SJCRH30 (cell line): ENCODE results near the gene IREB2. TPM values are rescaled to one million over a fixed set of nuclear protein-coding genes. Genes with fewer than 3 reads are reported as not detected.

Experiments
- DNase-seq, 2 experiments: peaks; one replicate each; pipeline ENCODE4 v3.0.0-alpha.2; 2015 to 2020
- H3K27ac ChIP-seq: fragments of 250-450 bp; sonication (Bioruptor Pico); 2 replicates; pipeline ENCODE4 v1.5.1; 2020; ENCODE audit warnings: mild to moderate bottlenecking, moderate library complexity
- H3K27me3 ChIP-seq: fragments of 250-450 bp; sonication (Bioruptor Pico); 2 replicates; pipeline ENCODE4 v1.5.1; 2020; ENCODE audit warnings: mild to moderate bottlenecking, moderate library complexity
- H3K36me3 ChIP-seq: fragments of 250-450 bp; sonication (Bioruptor Pico); 2 replicates; pipeline ENCODE4 v1.5.1; 2020; ENCODE audit warnings: mild to moderate bottlenecking, moderate library complexity
- H3K4me1 ChIP-seq: fragments of 250-450 bp; sonication (Bioruptor Pico); 2 replicates; pipeline ENCODE4 v1.5.1; 2020; ENCODE audit warnings: mild to moderate bottlenecking, moderate library complexity
- H3K4me3 ChIP-seq: fragments of 250-450 bp; sonication (Bioruptor Pico); 2 replicates; pipeline ENCODE4 v1.5.1; 2020; ENCODE audit warnings: mild to moderate bottlenecking, moderate library complexity
- H3K9me3 ChIP-seq: fragments of 250-450 bp; sonication (Bioruptor Pico); replicated peaks from 2 replicates; pipeline ENCODE4 v1.5.1; 2020; ENCODE audit warnings: mild to moderate bottlenecking, moderate library complexity
- total RNA-seq: library from RNA; depleted of rRNA; stranded (reverse); fragments of >200 nt; shearing (Covaris generic); gene quantifications from 2 replicates; pipeline ENCODE4 v1.2.3, GENCODE V29; 2014

IREB2 gene
- total RNA-seq, 1 experiment from 2014 or later: 44.8 TPM

DNA sequence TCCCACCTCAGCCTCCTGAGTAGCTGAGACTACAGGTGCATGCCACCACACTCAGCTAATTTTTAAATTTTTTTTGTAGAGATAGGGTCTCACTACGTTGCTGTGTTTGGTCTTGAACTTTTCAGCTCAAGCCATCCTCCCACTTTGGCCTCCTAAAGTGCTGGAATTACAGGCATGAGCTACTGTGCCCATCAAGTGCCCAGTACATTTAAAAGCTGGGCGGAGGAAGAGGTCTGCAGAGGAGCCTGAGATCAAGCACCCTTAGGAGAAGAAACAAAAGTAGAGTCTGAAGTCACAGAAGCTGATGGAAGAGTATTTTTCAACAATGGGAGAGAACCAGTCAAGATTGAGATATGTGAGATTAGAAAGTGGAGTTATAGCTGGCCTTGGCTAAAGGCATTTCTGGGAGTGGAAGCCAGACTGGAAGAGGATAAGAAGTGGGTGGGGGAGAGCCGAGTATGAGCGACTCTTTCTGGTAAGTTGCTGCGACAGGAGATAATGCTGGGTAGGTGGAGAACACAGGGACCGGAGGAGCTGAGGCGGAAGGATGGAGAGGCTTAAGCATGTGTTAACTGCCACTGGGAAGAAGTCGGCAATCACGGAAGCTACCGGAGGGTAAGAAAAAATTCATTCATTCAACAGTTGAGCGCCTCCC is 782 bp upstream of the IREB2 start:
- DNase-seq: peak in 1 of 2 experiments; percentile 33
- H3K4me1 ChIP-seq: peaks cover 11% of the 10 kb centered on the region
- peak overlapping the region; percentile 95 for H3K27ac ChIP-seq
- no peaks in the 10 kb centered on the region for H3K27me3 ChIP-seq
- peaks cover 22% of the 10 kb centered on the region for H3K36me3 ChIP-seq
- H3K9me3 ChIP-seq: no peaks in the 10 kb centered on the region
- H3K4me3 ChIP-seq: peak overlapping the region; percentile 95

DNA sequence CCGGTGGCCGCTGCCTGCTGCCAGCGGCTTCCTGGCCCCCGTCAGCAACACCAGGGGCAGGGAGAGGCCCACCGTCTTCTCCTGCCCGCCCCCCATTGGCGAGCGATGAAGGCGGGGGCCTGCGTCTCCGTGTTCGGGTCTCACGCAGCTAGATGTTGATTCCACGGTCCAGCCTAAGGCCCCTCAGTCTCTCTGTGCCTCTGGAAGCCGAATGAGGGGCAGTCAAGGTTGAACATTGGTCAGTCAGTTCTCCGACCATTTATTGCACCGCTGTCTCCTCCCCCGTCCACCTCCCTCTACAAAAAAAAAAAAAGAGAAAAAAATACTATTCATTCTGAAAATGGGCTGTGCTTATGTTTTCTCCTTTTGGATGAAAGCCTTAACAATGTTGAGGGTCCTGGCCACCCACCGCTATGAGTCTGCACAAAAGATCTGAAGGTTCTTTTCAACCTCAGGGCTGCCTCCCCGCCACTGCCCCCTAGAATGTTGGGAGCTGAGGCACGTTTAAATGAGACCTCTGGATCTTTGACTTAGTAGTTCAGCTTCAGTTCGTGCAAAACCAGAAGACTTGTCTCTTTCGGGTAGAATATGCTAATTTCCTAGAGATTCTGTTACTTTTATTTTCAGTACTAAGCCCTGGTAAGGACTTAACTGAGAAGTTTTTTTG is 736 bp downstream of the IREB2 start:
- H3K4me3 ChIP-seq: peak overlapping the region; percentile 95
- peaks cover 29% of the 10 kb centered on the region for H3K36me3 ChIP-seq
- peak; percentile 48 to 59 for DNase-seq

DNA sequence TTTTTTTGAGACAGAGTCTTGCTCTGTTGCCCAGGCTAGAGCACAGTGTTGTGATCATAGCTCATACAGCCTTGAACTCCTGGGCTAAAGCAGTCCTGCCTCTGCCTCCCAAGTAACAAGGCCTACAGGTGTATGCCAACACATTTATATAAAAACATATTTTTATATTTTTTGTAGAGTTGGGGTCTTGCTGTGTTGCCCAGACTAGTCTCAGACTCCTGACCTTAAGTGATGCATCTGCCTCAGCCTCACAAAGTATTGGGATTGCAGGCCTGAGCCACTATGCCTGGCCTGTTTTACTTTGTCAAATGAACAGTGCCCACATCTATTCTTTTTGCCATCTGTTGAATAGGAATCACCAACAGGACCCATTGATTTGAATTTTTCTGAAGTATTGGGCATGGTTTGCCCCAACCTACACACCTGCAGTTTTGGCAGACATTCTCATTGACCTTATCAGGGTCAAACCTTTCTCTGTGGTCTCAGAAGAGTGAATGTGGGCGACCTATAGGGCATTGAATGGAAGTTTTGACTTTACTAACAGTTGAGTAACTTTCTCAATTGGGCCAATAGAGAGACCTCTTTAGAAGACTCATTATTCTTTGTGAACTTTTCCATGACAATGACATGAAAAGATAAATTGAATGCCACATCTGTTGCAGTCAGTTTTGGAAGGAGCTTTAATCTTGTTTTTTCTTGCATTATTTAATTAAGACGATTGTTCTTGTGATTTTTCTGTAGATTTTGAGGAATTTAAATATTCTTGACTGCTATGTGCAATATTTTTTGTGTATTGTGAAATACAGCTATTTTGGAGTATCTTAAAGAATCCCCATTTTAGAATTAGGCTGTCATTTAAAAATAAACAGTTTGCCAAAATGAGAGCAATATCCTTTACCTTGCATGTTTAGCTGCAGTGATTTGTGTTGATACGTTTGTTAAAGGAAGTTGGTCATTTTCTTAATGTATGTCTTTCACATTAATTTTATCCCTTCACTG is 2.7 kb downstream of the IREB2 start:
- peaks cover 43% of the 10 kb centered on the region for H3K36me3 ChIP-seq

More for the DNA sequence above, 736 bp downstream of the IREB2 start:
- no peaks in the 10 kb centered on the region for H3K27me3 ChIP-seq
- peak overlapping the region; percentile 95 for H3K27ac ChIP-seq
- H3K4me1 ChIP-seq: peaks cover 11% of the 10 kb centered on the region
- no peaks in the 10 kb centered on the region for H3K9me3 ChIP-seq

DNA sequence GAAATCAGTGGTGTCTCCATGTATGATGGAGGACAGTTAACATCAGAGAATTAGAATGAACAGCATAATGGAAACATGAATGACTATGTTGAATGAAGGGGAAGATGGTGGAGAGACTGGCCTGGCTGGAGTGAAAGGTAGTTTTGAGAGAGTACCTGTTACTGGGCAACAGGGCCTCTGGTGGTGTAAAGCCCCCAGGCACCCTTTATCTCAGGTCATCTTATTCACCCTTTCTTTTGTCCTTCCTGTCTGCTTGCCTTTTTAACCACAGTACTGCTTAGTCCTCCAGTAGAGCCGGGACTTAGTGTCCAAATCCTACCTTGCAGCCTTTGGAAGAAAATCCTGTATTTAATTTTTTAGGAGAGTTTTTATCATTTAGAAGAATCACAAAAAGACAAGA is 6.2 kb downstream of the IREB2 start:
- Histone ChIP-seq H3K9me3 (no peaks in the 10 kb centered on the region), H3K27me3 (no peaks in the 10 kb centered on the region), H3K4me1 (peaks cover 19% of the 10 kb centered on the region), H3K27ac (no peak overlapping the region), H3K36me3 (peaks cover 65% of the 10 kb centered on the region), H3K4me3 (no peak overlapping the region)
- no peak for DNase-seq

More for the DNA sequence above, 2.7 kb downstream of the IREB2 start:
- Histone ChIP-seq H3K9me3 (no peaks in the 10 kb centered on the region), H3K27ac (no peak overlapping the region), H3K4me1 (peaks cover 11% of the 10 kb centered on the region), H3K27me3 (no peaks in the 10 kb centered on the region), H3K4me3 (no peak overlapping the region)
- no peak for DNase-seq

DNA sequence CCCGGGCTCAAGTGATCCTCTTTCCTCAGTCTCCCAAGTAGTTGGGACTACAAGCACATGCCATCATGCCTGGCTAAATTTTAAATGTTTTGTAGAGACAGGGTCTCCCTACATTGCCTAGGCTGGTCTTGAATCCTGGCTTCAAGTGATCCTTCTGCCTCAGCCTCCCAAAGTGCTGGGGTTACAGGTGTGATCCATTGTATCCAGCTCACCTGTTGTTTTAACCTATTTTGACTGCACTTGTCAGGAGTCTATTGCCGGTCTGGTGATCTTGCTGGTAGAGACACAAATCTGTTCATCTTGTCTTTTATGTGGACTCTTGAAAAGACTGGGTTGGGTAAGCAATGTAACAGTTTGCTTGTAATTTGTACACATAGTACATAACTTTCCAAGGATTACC is 7.9 kb downstream of the IREB2 start:
- Histone ChIP-seq H3K4me3 (no peak overlapping the region), H3K9me3 (no peaks in the 10 kb centered on the region), H3K27me3 (no peaks in the 10 kb centered on the region), H3K4me1 (peaks cover 13% of the 10 kb centered on the region), H3K36me3 (peaks cover 60% of the 10 kb centered on the region), H3K27ac (no peak overlapping the region)
- DNase-seq: no peak

DNA sequence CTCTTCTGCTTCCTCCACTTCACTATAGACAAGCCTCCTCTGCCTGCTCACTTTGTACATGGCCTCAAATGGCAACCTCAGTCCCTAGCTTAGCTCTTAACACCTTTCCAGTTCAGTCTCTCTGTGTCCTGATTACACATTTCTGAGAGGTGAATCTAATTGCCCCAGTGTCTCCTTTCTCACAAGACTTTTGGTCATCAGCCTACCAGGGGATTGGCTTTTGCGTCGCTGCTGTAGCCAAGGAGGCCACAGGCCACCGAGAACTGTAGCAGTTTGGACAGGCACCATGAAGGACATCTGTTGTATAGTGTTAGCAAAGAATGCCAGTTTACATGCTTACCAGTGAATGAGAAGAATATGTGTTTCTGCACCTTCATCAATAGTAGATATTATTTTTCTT is 8.5 kb downstream of the IREB2 start:
- no peaks in the 10 kb centered on the region for H3K9me3 ChIP-seq
- no peak overlapping the region for H3K27ac ChIP-seq
- H3K4me1 ChIP-seq: peaks cover 10% of the 10 kb centered on the region
- no peaks in the 10 kb centered on the region for H3K27me3 ChIP-seq
- H3K36me3 ChIP-seq: peaks cover 54% of the 10 kb centered on the region
- no peak overlapping the region for H3K4me3 ChIP-seq
- no peak for DNase-seq

DNA sequence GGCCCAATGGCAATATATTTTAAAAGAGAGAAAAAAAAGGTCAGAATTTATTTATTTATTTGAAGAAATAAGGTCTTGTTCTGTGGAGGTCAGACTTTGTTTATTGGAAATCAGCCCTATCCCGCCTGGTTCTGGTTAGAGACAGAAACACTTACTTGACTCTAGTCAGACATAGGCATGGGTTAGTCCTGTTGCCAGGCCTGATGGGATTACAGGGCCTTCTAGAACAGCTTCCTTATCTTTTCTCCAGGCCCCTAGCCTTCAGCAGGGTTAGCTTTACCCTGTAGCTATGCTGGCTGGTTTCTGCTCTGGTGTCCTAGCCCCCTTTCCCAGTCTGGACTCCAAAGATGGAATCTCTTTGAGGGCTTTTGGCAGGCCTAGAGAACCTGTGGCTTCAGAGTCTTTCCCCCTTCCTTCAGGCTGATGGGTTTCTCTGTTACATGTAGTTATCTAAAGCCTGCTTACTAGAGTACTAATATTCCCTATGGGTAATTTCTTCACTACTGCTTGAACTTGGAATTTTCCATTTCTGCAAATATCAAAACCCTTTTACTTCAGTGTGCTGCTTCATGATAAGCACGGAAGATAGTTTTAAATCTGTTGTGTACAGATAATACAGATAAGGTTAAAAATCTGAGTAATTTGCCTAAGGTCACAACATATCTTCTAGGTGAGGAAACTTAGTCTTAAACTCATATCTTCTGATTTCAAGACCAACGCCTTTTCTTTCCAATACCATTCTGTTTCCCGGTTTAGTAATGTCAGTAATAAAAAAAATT is 10.6 kb downstream of the IREB2 start:
- H3K4me1 ChIP-seq: peaks cover 18% of the 10 kb centered on the region
- H3K9me3 ChIP-seq: no peaks in the 10 kb centered on the region
- no peaks in the 10 kb centered on the region for H3K27me3 ChIP-seq
- peaks cover 42% of the 10 kb centered on the region for H3K36me3 ChIP-seq
- DNase-seq: no peak
- no peak overlapping the region for H3K4me3 ChIP-seq
- H3K27ac ChIP-seq: peak overlapping the region; percentile 5; the same call in 1 of the 2 replicates

DNA sequence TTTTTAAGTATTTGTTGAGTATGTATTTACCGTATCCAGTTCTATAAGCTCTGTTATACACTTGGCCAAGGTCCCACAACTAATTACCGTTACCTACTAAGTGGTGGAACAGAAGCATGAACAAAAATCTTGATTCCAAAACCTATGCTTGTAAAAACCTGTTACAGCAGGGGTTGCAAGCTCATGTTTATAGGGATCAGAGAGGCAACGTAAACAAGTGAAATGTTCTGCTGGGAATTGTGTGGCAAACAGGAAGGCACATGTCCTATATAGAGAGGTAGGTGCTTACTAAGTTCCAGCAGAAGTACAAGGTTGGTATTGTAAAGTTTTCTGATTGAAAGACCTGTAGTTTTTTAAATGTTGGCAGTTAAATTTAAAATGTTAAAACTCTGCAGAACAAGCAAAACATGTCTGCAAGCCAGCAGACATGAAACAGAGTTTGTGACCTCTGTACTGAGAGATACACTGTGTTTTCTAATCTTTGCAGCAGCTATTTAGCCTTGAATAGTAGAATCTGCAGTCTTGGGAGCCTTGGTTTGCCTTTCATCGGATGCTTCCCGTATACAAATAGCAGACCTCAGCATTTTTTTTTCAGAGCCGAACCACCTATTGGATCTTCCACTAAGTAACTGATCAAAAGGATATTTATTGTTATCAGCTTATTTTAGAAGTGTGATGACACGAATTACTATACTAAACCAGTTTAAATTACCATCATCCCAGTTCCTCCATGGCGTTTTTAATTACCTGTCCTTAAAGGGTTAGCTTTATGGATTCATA is 11.4 kb downstream of the IREB2 start:
- no peaks in the 10 kb centered on the region for H3K9me3 ChIP-seq

DNA sequence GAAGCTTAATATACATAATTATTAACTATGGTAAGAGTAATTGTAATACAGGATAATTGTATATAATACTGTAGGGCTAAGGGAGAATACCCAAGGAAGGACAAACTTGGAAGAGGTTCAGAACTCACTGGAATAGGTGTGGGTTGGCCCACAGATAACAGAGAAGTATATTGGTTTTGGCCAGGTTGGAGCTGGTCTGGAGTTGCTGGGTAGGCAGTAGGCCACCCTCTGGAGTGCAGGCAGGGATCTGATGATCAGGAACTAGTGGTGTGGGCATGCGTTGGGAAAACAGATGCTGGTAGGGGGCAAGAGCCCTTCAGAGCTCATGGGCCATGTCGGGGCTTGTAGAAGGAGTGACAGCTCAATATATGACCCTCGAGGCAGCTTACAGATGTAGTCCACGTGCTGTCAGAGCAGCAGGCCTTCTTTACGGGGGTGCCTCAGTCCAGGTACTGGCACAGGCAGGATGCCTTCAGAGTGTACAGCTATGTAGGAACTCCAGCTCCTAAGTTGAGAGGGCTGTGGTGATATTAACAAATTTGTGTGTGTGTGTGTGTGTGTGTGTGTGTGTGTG is 12.4 kb downstream of the IREB2 start:
- H3K4me3 ChIP-seq: no peak overlapping the region
- no peaks in the 10 kb centered on the region for H3K9me3 ChIP-seq
- H3K27me3 ChIP-seq: no peaks in the 10 kb centered on the region
- H3K27ac ChIP-seq: no peak overlapping the region
- peaks cover 30% of the 10 kb centered on the region for H3K36me3 ChIP-seq
- no peak for DNase-seq
- H3K4me1 ChIP-seq: peaks cover 35% of the 10 kb centered on the region

More for the DNA sequence above, 11.4 kb downstream of the IREB2 start:
- H3K27ac ChIP-seq: peak overlapping the region; percentile 5; the same call in 1 of the 2 replicates
- DNase-seq: peak in 1 of 2 experiments; percentile 22
- H3K36me3 ChIP-seq: peaks cover 37% of the 10 kb centered on the region
- peaks cover 26% of the 10 kb centered on the region for H3K4me1 ChIP-seq
- no peaks in the 10 kb centered on the region for H3K27me3 ChIP-seq
- H3K4me3 ChIP-seq: no peak overlapping the region

DNA sequence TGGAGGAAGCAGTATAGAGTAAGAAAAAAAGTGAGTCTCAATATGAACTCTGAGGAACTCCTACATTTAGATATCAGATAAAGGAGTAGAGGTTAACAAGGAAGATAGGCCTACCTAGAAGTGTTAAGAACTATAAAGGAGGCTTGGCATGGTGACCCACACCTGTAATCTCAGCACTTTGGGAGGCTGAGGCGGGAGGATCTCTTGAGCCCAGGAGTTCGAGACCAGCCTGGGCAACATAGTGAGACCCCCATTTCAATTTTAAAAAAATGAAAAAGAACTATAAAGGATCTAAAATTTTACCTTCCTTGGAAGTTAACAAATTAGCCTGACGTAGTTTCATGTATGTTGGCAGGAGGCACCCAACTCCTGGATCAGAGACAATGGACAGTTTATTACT is 14.5 kb downstream of the IREB2 start:
- Histone ChIP-seq H3K4me3 (no peak overlapping the region), H3K36me3 (peaks cover 14% of the 10 kb centered on the region), H3K27ac (no peak overlapping the region), H3K27me3 (no peaks in the 10 kb centered on the region), H3K4me1 (peaks cover 47% of the 10 kb centered on the region), H3K9me3 (no peaks in the 10 kb centered on the region)
- DNase-seq: no peak

DNA sequence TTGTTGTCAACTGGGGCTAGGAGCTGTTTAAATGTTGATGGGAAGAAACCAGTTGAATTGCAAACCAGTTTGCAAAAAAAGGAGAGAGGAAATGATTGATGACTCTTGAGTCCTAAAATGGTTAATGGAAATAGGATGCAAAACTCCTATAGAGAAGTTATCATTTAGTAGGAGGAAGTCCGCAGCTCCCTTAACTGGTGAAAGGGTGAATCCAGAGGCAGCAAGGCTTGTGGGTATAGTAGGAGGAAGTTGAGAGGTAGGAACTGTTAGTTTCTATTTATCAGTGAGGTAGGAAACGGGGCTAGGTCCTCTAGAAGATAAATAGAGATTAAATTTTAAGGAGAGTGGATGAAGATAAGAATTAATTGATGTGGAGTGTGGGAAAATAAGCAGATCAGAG is 15.4 kb downstream of the IREB2 start:
- no peaks in the 10 kb centered on the region for H3K27me3 ChIP-seq
- H3K4me3 ChIP-seq: no peak overlapping the region
- peaks cover 11% of the 10 kb centered on the region for H3K36me3 ChIP-seq
- no peaks in the 10 kb centered on the region for H3K9me3 ChIP-seq
- DNase-seq: no peak
- H3K27ac ChIP-seq: peak overlapping the region; percentile 33
- H3K4me1 ChIP-seq: peaks cover 56% of the 10 kb centered on the region

DNA sequence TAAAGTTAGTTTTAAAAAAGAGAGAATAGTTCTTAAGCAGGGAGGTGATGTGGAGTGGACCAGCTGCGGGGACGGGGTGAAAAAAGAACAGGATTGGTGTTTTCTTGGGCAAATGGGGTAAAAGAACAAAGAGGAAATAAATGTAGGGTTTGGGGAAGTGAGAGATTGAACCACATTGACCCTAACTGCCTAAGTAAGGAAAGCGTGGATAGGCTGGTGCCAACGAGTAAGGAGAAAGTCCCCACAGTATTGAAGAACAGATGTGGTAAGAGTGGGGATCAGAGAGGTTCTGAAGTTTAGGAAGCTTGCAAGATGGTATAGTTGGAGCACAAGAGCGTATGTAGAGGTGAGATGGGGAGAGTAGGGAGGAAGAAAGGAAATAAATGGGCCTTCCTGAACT is 17.0 kb downstream of the IREB2 start:
- Histone ChIP-seq H3K9me3 (no peaks in the 10 kb centered on the region), H3K36me3 (peaks cover 2% of the 10 kb centered on the region), H3K4me1 (peaks cover 47% of the 10 kb centered on the region), H3K27ac (no peak overlapping the region), H3K4me3 (no peak overlapping the region), H3K27me3 (no peaks in the 10 kb centered on the region)
- no peak for DNase-seq

DNA sequence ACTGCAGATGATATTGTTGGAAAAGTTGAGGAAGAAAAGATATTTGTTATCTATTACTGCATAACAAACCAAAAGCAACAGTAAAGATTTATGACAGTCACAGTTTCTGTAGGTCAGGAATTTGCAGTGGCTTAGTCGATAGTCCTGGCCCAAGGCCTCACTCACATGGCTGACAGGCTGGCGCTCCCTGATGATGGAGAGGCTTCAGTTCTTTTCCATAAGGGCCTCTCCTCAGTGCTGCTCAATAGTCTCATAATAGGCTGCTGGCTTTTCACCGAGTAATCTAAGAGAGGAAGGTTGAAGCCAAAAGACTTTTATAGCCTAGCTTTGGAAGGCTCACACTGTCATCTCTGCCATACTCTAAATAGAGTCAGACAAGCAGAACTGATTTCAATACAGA is 17.7 kb downstream of the IREB2 start:
- Histone ChIP-seq H3K9me3 (no peaks in the 10 kb centered on the region), H3K36me3 (peaks cover 4% of the 10 kb centered on the region), H3K4me3 (no peak overlapping the region), H3K27me3 (no peaks in the 10 kb centered on the region), H3K4me1 (peaks cover 47% of the 10 kb centered on the region), H3K27ac (no peak overlapping the region)
- no peak for DNase-seq
